Bladder microvascular endothelial cell (primary cell): ENCODE results near the gene CUL5. TPM values are rescaled to one million over a fixed set of nuclear protein-coding genes. Genes with fewer than 3 reads are reported as not detected.

Source experiments
- total RNA-seq: library from RNA; depleted of rRNA; stranded (reverse); fragments of >200 nt; gene quantifications from 2 replicates; pipeline ENCODE4 v1.2.3, GENCODE V29; 2014

CUL5 gene
- total RNA-seq = 23.0 and 42.7 TPM in 2 replicates

DNA sequence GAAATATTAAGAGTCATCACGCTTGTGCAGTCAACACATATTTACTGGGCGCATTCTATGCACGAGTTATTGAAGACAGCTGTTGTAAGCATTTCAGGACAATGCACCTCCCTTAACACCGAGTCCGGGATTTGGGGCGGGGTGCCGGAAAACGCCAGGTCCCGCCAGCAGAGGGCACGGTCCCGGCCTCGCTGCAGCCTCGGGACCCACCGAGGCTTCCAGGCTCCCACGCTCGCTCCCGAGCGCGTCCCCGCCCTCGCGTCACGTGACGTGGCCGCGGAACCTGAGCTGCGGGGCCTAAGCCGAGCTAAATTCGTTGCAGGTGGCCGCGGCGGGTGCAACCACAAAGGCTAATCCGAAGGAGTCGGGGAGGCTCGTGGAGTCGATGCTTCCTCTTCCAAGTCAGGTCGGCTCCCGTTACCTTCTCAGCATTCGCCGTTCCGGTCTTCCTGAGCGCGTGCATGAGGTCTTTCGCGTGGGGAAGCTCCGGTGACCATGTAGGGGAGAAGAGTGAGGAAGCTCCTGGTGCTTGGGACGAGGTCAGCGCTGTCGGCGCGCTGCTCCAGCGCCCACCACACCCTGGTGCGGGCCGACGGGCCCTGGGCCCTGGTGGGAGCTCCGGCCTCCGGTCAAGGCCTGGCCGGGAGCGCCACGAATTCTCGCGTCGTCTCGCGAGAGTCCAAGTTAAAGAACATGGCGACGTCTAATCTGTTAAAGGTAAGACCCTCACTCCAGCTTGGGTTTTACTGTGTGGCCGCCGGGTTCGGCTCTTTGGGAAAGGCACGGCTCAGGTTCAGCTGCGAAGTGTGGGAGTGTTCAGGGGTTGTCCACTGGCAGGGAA is at the start of gene CUL5:
TSS of gene CUL5 (plus strand) at position 243 of the 841 bp plus-strand sequence. CDS start at position 694, 451 bp downstream.

DNA sequence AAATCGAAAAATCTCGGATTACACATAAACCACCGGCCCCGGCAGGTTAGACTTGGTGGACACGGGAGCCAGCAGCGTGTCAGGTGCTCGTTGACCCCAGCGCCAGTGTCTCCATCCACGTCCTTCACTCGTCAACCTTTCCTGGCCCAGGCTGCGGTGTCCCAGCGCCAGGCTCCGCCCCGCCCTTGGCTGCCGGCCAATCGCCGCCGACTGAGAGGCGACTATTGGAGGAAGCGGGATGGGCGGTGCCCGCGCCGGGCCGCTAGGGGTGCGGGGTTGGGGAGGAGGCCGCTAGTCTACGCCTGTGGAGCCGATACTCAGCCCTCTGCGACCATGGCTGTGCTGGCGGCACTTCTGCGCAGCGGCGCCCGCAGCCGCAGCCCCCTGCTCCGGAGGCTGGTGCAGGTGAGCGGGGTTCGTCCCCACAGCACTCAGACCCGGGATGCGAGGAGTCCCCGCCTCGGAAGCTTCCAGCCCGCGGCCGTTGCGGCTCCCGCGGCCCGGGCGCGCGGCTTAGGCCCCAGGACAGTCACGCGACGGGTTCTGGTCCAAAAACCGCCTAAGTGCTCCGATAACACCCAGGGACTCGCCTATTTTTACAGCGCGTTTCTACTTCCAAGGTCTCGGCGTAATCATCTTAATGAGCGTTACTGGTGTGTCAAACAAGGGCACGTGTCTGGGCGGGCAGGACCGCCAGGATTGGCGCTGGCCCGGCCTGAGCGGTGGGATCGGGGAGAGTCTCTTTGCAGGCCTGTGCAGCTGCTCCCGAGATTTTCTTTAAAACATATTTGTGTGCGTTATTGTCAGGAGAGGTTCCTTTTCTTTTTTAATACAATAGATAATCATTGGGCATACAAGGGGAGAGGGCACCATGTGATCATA is 112.8 kb downstream of the CUL5 start, which contains the start of gene ACAT1:
TSS of gene ACAT1 (plus strand) at position 294 of the 882 bp plus-strand sequence. CDS start at position 334, 40 bp downstream.

Other genes starting within 250 kb of the CUL5 start
- 28.7 and 57.2 TPM in 2 replicates for gene SLC35F2, start 150.1 kb upstream of the CUL5 start, total RNA-seq
- gene RAB39A, start 80.5 kb upstream of the CUL5 start, total RNA-seq = 0.13 TPM in 1 of 2 replicates, not detected in the other
- 77.2 and 166 TPM in 2 replicates for gene ACAT1, start 112.7 kb downstream of the CUL5 start, total RNA-seq
- 10.0 and 19.9 TPM in 2 replicates for gene NPAT, start 213.7 kb downstream of the CUL5 start, total RNA-seq
- 49.2 and 108 TPM in 2 replicates for gene ATM, start 214.2 kb downstream of the CUL5 start, total RNA-seq